Peyer's patch (tissue), 4 donors: ENCODE measurements around the gene SLC25A21.

Source experiments
- POLR2A ChIP-seq, 2 donors: fragments of 450-650 bp; IDR thresholded peaks; one replicate each; pipeline ENCODE4 v1.5.1; 2017; ENCODE audit warnings: antibody characterized with exemption in 2 of 2, mild to moderate bottlenecking in 2 of 2, moderate library complexity in 2 of 2
- TF ChIP-seq, protein P1 (sequence below), 6 experiments: fragments of 450-650 bp in 4 of 6; fragments of 200-600 bp in 2 of 6; sonication (generic) in 1 of 6; IDR thresholded peaks; one replicate each; pipeline ENCODE4 v1.5.1; 2017 to 2019; ENCODE audit warnings: antibody characterized with exemption in 6 of 6, mild to moderate bottlenecking in 3 of 6, moderate library complexity in 1 of 6

DNA sequence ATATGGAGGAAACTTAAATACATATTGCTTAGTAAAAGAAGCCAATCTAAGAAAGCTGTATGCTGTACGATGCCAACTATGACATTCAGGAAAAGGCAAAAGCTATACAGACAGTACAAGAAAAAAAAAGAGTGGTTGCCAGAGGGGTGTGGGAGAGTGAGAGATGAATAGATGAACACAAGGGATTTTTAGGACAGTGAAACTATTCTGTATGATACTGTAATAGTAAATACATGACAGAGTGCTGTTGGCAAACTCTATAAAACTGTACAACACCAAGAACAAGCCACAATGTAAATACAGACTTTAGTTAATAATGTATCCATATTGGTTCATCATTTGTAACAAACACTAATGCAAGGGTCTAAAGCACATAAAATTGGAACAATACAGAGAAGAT, 14.5 kb upstream of the SLC25A21 start:
- TF ChIP-seq, protein P1, sequence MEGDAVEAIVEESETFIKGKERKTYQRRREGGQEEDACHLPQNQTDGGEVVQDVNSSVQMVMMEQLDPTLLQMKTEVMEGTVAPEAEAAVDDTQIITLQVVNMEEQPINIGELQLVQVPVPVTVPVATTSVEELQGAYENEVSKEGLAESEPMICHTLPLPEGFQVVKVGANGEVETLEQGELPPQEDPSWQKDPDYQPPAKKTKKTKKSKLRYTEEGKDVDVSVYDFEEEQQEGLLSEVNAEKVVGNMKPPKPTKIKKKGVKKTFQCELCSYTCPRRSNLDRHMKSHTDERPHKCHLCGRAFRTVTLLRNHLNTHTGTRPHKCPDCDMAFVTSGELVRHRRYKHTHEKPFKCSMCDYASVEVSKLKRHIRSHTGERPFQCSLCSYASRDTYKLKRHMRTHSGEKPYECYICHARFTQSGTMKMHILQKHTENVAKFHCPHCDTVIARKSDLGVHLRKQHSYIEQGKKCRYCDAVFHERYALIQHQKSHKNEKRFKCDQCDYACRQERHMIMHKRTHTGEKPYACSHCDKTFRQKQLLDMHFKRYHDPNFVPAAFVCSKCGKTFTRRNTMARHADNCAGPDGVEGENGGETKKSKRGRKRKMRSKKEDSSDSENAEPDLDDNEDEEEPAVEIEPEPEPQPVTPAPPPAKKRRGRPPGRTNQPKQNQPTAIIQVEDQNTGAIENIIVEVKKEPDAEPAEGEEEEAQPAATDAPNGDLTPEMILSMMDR (IDR thresholded peaks at IDR 0.05) = no peak
- no peak for TF ChIP-seq POLR2A (IDR thresholded peaks at IDR 0.05)
